K562 (cell line): ENCODE results near the gene ADGRE2. TPM values are rescaled to one million over a fixed set of nuclear protein-coding genes. Genes with fewer than 3 reads are reported as not detected.

Experiments used
- ARID1B ChIP-seq: fragments of 450-650 bp; IDR thresholded peaks from 2 replicates; pipeline ENCODE4 v1.6.1; 2016; ENCODE audit warnings: antibody characterized with exemption, mild to moderate bottlenecking, inconsistent platforms
- COPS2 ChIP-seq: fragments of 450-650 bp; conservative IDR thresholded peaks from 2 replicates; pipeline ENCODE4 v1.6.1; 2016; ENCODE audit warnings: mild to moderate bottlenecking, moderate library complexity
- DDX20 ChIP-seq: fragments of 450-650 bp; IDR thresholded peaks from 2 replicates; pipeline ENCODE4 v1.6.1; 2016; ENCODE audit warnings: missing genetic modification characterization, low read depth, mild to moderate bottlenecking, missing compliant biosample characterization, moderate library complexity
- EHMT2 ChIP-seq: fragments of 450-650 bp; IDR thresholded peaks from 2 replicates; pipeline ENCODE4 v1.6.1; 2018; ENCODE audit warnings: antibody characterized with exemption
- GTF2E2 ChIP-seq: fragments of 200-800 bp; sonication (Bioruptor generic); IDR thresholded peaks from 2 replicates; pipeline ENCODE4 v1.6.1; 2016; ENCODE audit warnings: missing genetic modification characterization, missing compliant biosample characterization
- HNRNPL ChIP-seq: fragments of 200-400 bp; formaldehyde crosslinking; IDR thresholded peaks from 2 replicates; pipeline ENCODE4 v1.6.1; 2017; ENCODE audit warnings: low read depth, mild to moderate bottlenecking, low read length
- IFI16 ChIP-seq: fragments of 250-450 bp; sonication (Bioruptor Pico); IDR thresholded peaks from 2 replicates; pipeline ENCODE4 v2.1.2; 2022; ENCODE audit warnings: mild to moderate bottlenecking, inconsistent platforms
- MAFK ChIP-seq: IDR thresholded peaks from 2 replicates; pipeline ENCODE4 v1.6.1; 2011; ENCODE audit warnings: low read length, improper control_type of control experiment
- MTA2 ChIP-seq: fragments of 450-650 bp; IDR thresholded peaks from 2 replicates; pipeline ENCODE4 v1.6.1; 2016; ENCODE audit warnings: low read depth
- PHB2 ChIP-seq: fragments of 450-650 bp; IDR thresholded peaks from 2 replicates; pipeline ENCODE4 v1.6.1; 2017; ENCODE audit warnings: low read depth
- RBM22 ChIP-seq: fragments of 200-400 bp; formaldehyde crosslinking; IDR thresholded peaks from 2 replicates; pipeline ENCODE4 v1.6.1; 2018; ENCODE audit warnings: low read length, low read depth; ENCODE audit not compliant: poor library complexity, severe bottlenecking
- SIRT6 ChIP-seq: IDR thresholded peaks from one replicate; pipeline ENCODE4 v1.6.1; 2012; ENCODE audit warnings: low read depth, mild to moderate bottlenecking, control low read depth, inconsistent platforms, low read length, moderate library complexity
- ZBTB7A ChIP-seq: IDR thresholded peaks from 2 replicates; pipeline ENCODE4 v1.6.1; 2011; ENCODE audit warnings: low read depth, mild to moderate bottlenecking, low read length, moderate library complexity, borderline replicate concordance; ENCODE audit not compliant: control insufficient read depth
- ZNF431 ChIP-seq: sonication (generic); formaldehyde crosslinking; IDR thresholded peaks from 2 replicates; pipeline ENCODE4 v1.8.0; 2022; ENCODE audit warnings: mild to moderate bottlenecking, missing genetic modification reagents
- ZNF589 ChIP-seq: fragments of 200-800 bp; sonication (Bioruptor generic); IDR thresholded peaks from 2 replicates; pipeline ENCODE4 v1.6.1; 2016; ENCODE audit warnings: low read depth, missing genetic modification characterization, missing compliant biosample characterization
- ZNF695 ChIP-seq: fragments of 450-650 bp; formaldehyde crosslinking; IDR thresholded peaks from 2 replicates; pipeline ENCODE4 v1.4.0; 2020; ENCODE audit warnings: mild to moderate bottlenecking, moderate library complexity
- polyA plus RNA-seq, 8 experiments: library from polyadenylated mRNA; depleted of rRNA in 4 of 8; stranded (reverse) in 5 of 8; unstranded in 3 of 8; fragments of >200 nt; fragmentation: Nextera tagmentation in 2 of 8; fragmentation: Illumina TruSeq in 1 of 8; extraction: Ambion mirVana in 2 of 8; extraction: Trizol in 1 of 8; gene quantifications; 2 replicates each; pipeline versions ENCODE4 v1.2.1 to v1.2.3, GENCODE V29; 2011 to 2014; ENCODE audit warnings: inconsistent platforms in 1 of 8, missing spikeins in 1 of 8
- total RNA-seq, 7 experiments: library from RNA; depleted of rRNA in 6 of 7; stranded (reverse); fragments of >200 nt in 6 of 7; fragmentation: Illumina TruSeq in 2 of 7; extraction: Trizol in 2 of 7; gene quantifications; 2 replicates each; pipeline versions ENCODE4 v1.2.1 to v1.2.3, GENCODE V29; 2011 to 2021; ENCODE audit warnings: low replicate concordance in 1 of 7
- TF ChIP-seq, protein P1 (sequence below), 2 experiments: fragments of 150-350 bp in 1 of 2; IDR thresholded peaks; 2 replicates each; pipeline ENCODE4 v1.6.1; 2012 to 2016; ENCODE audit warnings: low read depth in 2 of 2, low read length in 2 of 2, mild to moderate bottlenecking in 1 of 2, moderate library complexity in 1 of 2
- TF ChIP-seq, protein P2 (sequence below): fragments of 250-450 bp; sonication (Bioruptor Pico); IDR thresholded peaks from 2 replicates; pipeline ENCODE4 v1.8.0; 2022; ENCODE audit warnings: moderate library complexity, mild to moderate bottlenecking, inconsistent platforms
- TF ChIP-seq, protein P3 (sequence below): fragments of 200-800 bp; sonication (Bioruptor generic); IDR thresholded peaks from 2 replicates; pipeline ENCODE4 v1.6.1; 2017; ENCODE audit warnings: missing genetic modification characterization, missing compliant biosample characterization
- TF ChIP-seq, protein P4 (sequence below), 2 experiments: fragments of 450-650 bp; IDR thresholded peaks; 2 replicates each; pipeline ENCODE4 v1.6.1; 2016

The ADGRE2 gene
- total and polyA plus RNA-seq, 9 of the 15 experiments (the other 6 are each of a cell fraction or from before 2014, with no cell fraction given), result 4.3 to 17.3 (median 9.8) TPM

DNA sequence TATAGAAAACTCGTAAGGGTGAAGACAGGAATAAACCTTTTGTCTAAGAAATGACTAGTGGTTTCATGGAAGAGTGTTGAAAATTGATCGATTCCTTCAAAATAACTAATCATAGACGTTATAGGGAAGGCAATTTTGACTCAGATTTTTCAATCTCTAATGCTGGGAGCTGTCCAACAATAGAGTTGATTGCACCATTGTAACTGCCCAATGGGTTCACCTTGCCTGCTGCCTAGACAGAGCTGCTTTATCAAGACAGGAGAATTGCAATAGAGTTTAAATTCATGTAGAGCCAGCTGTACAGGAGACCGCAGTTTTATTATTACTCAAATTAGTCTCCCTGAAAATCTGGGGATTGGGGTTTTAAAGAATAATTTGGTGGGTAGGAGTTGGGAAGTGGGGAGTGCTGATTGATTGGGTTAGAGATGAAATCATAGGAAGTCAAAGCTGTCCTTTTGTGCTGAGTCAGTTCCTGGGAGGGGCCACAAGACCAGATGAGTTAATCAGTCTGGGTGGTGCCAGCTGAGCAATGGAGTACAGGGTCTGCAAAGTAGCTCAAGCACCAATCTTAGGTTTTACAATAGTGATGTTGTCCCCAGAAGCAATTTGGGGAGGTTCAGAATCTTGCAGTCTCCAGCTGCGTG lies 16.8 kb upstream of the ADGRE2 start (continued):
- TF ChIP-seq, protein P1, sequence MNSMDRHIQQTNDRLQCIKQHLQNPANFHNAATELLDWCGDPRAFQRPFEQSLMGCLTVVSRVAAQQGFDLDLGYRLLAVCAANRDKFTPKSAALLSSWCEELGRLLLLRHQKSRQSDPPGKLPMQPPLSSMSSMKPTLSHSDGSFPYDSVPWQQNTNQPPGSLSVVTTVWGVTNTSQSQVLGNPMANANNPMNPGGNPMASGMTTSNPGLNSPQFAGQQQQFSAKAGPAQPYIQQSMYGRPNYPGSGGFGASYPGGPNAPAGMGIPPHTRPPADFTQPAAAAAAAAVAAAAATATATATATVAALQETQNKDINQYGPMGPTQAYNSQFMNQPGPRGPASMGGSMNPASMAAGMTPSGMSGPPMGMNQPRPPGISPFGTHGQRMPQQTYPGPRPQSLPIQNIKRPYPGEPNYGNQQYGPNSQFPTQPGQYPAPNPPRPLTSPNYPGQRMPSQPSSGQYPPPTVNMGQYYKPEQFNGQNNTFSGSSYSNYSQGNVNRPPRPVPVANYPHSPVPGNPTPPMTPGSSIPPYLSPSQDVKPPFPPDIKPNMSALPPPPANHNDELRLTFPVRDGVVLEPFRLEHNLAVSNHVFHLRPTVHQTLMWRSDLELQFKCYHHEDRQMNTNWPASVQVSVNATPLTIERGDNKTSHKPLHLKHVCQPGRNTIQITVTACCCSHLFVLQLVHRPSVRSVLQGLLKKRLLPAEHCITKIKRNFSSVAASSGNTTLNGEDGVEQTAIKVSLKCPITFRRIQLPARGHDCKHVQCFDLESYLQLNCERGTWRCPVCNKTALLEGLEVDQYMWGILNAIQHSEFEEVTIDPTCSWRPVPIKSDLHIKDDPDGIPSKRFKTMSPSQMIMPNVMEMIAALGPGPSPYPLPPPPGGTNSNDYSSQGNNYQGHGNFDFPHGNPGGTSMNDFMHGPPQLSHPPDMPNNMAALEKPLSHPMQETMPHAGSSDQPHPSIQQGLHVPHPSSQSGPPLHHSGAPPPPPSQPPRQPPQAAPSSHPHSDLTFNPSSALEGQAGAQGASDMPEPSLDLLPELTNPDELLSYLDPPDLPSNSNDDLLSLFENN (IDR thresholded peaks at IDR 0.05; ENCODE audit: low read depth in 2 of 2, low read length in 2 of 2), result no peak
- TF ChIP-seq, protein P2, sequence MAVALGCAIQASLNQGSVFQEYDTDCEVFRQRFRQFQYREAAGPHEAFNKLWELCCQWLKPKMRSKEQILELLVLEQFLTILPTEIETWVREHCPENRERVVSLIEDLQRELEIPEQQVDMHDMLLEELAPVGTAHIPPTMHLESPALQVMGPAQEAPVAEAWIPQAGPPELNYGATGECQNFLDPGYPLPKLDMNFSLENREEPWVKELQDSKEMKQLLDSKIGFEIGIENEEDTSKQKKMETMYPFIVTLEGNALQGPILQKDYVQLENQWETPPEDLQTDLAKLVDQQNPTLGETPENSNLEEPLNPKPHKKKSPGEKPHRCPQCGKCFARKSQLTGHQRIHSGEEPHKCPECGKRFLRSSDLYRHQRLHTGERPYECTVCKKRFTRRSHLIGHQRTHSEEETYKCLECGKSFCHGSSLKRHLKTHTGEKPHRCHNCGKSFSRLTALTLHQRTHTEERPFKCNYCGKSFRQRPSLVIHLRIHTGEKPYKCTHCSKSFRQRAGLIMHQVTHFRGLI (CRISPR knock-in tag), result no peak
- TF ChIP-seq IFI16 (CRISPR knock-in tag) (no peak), ZNF589 (peak; percentile 61; the same call in 1 of the 2 replicates), ZBTB7A (no peak), ARID1B (peak; percentile 58), RBM22 (no peak), DDX20 (tag) (no peak), ZNF695 (CRISPR knock-in tag) (no peak), MTA2 (no peak), SIRT6 (no peak), ZNF431 (CRISPR knock-in tag) (no peak), PHB2 (no peak), COPS2 (no peak), EHMT2 (peak; percentile 84), HNRNPL (no peak), MAFK (peak; percentile 95), GTF2E2 (tag) (no peak)
- TF ChIP-seq, protein P3, sequence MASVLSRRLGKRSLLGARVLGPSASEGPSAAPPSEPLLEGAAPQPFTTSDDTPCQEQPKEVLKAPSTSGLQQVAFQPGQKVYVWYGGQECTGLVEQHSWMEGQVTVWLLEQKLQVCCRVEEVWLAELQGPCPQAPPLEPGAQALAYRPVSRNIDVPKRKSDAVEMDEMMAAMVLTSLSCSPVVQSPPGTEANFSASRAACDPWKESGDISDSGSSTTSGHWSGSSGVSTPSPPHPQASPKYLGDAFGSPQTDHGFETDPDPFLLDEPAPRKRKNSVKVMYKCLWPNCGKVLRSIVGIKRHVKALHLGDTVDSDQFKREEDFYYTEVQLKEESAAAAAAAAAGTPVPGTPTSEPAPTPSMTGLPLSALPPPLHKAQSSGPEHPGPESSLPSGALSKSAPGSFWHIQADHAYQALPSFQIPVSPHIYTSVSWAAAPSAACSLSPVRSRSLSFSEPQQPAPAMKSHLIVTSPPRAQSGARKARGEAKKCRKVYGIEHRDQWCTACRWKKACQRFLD (CRISPR knock-in tag), result no peak
- TF ChIP-seq, protein P4, sequence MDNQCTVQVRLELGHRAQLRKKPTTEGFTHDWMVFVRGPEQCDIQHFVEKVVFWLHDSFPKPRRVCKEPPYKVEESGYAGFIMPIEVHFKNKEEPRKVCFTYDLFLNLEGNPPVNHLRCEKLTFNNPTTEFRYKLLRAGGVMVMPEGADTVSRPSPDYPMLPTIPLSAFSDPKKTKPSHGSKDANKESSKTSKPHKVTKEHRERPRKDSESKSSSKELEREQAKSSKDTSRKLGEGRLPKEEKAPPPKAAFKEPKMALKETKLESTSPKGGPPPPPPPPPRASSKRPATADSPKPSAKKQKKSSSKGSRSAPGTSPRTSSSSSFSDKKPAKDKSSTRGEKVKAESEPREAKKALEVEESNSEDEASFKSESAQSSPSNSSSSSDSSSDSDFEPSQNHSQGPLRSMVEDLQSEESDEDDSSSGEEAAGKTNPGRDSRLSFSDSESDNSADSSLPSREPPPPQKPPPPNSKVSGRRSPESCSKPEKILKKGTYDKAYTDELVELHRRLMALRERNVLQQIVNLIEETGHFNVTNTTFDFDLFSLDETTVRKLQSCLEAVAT (IDR thresholded peaks at IDR 0.05), result 0 out of 4 replicates have a peak, but pooled peaks of 1 of the 2 experiments have one; percentile 27
